Measurements from ENCODE around the gene RPL38.

The RPL38 gene

GRCh38 chr17:74210191-74211140 is 7.0 kb downstream of the RPL38 start (continued):
- TF ChIP-seq PATZ1 (tag by site-specific recombination; IDR thresholded peaks at IDR 0.05) (peak; percentile 65), ZNF423 (tag by site-specific recombination; IDR thresholded peaks at IDR 0.05) (no peak), OVOL3 (tag by site-specific recombination; IDR thresholded peaks at IDR 0.05) (no peak), ZNF2 (tag by site-specific recombination; IDR thresholded peaks at IDR 0.05) (peak; percentile 96), ZFP37 (tag by site-specific recombination; IDR thresholded peaks at IDR 0.05) (peak; percentile 50; the same call in 1 of the 2 replicates), KLF1 (tag by site-specific recombination; IDR thresholded peaks at IDR 0.05) (peak; percentile 65), PRDM10 (tag by site-specific recombination; IDR thresholded peaks at IDR 0.05) (no peak), ZNF654 (tag by site-specific recombination; IDR thresholded peaks at IDR 0.05; ENCODE audit: low read depth) (peak; percentile 52), SCRT1 (tag by site-specific recombination; IDR thresholded peaks at IDR 0.05; ENCODE audit: borderline replicate concordance) (peak; percentile 72; the same call in 1 of the 2 replicates), SP3 (tag by site-specific recombination; IDR thresholded peaks at IDR 0.05) (no peak; the same call in 1 of the 2 replicates), ZNF175 (tag by site-specific recombination; IDR thresholded peaks at IDR 0.05) (no peak), ZNF37A (tag by site-specific recombination; IDR thresholded peaks at IDR 0.05) (no peak)
- TF ChIP-seq, protein P1, sequence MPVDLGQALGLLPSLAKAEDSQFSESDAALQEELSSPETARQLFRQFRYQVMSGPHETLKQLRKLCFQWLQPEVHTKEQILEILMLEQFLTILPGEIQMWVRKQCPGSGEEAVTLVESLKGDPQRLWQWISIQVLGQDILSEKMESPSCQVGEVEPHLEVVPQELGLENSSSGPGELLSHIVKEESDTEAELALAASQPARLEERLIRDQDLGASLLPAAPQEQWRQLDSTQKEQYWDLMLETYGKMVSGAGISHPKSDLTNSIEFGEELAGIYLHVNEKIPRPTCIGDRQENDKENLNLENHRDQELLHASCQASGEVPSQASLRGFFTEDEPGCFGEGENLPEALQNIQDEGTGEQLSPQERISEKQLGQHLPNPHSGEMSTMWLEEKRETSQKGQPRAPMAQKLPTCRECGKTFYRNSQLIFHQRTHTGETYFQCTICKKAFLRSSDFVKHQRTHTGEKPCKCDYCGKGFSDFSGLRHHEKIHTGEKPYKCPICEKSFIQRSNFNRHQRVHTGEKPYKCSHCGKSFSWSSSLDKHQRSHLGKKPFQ (tag by site-specific recombination; IDR thresholded peaks at IDR 0.05): no peak

GRCh38 chr17:74211141-74211911 is 7.8 kb downstream of the RPL38 start:
- Histone ChIP-seq H3K27ac (ENCODE audit: extremely low read depth, low read depth, low read length) (peak overlapping the region; percentile 25; the same call in 1 of the 2 replicates), H3K4me3 (ENCODE audit: low read depth, low read length) (no peak overlapping the region), H3K4me1 (ENCODE audit: control insufficient read depth, insufficient read depth, low read length) (no peaks in the 10 kb centered on the region), H3K36me3 (ENCODE audit: control insufficient read depth in 2 of 2, insufficient read depth in 1 of 2, low read length in 2 of 2) (peaks cover 31 to 54% of the 10 kb centered on the region in 2 experiments), H3K9me3 (ENCODE audit: control insufficient read depth, insufficient read depth, low read depth, low read length) (no peaks in the 10 kb centered on the region)
- ChIA-PET CTCF (interaction anchor here (0.7 to 2.4 kb wide), 5 partner anchors 12 to 150 kb away, joined by 3 to 18 read pairs (median 4); partner anchors contain the start of gene BTBD17), POLR2A (interaction anchor here (1.1 kb wide), 2 partner anchors 8 to 85 kb away, joined by 4 to 7 read pairs; partner anchors contain the start of gene RPL38)
- TF ChIP-seq PRDM10 (tag by site-specific recombination; IDR thresholded peaks at IDR 0.05): 0 out of 2 replicates have a peak, but pooled peaks have one; percentile 23
- TF ChIP-seq GLIS1 (tag by site-specific recombination; IDR thresholded peaks at IDR 0.05): peak; percentile 88
- TF ChIP-seq ZIC2 (tag by site-specific recombination; IDR thresholded peaks at IDR 0.05): peak; percentile 38

Data from HEK293 (cell line).